GM21390 (cell line): ENCODE data around the gene TUBGCP6.

Source experiments
- ATAC-seq: cut with Tn5 transposase; IDR thresholded peaks from one replicate; pipeline ENCODE4 v1.9.1; 2021; ENCODE audit not compliant: unreplicated experiment

Gene TUBGCP6

GRCh38 chr22:50251477-50252081 lies 6.8 kb upstream of the TUBGCP6 start:
- ATAC-seq = no peak

GRCh38 chr22:50250555-50251476 lies 6.0 kb upstream of the TUBGCP6 start, which contains the start of gene HDAC10:
Gene HDAC10 (minus strand): TSS chr22:50251265. CDS start chr22:50251032, 233 bp downstream.
- ATAC-seq = peak; percentile 50

GRCh38 chr22:50250249-50250554 lies 5.4 kb upstream of the TUBGCP6 start:
- no peak for ATAC-seq

GRCh38 chr22:50249341-50250248 lies 4.8 kb upstream of the TUBGCP6 start:
- no peak for ATAC-seq

- no peak for ATAC-seq
These were observed 3.6 kb upstream of the TUBGCP6 start for GRCh38 chr22:50248196-50249081.

GRCh38 chr22:50247748-50248147 lies 2.9 kb upstream of the TUBGCP6 start:
- ATAC-seq = no peak

GRCh38 chr22:50246242-50247175 lies 1.7 kb upstream of the TUBGCP6 start:
- ATAC-seq = no peak

GRCh38 chr22:50245214-50246072 lies 620 bp upstream of the TUBGCP6 start:
- no peak for ATAC-seq

- no peak for ATAC-seq
These were observed 971 bp downstream of the TUBGCP6 start for GRCh38 chr22:50243685-50244419.

- no peak for ATAC-seq
These were observed 2.3 kb downstream of the TUBGCP6 start for GRCh38 chr22:50242406-50242949.

- ATAC-seq = no peak
These were observed 6.1 kb downstream of the TUBGCP6 start for GRCh38 chr22:50238755-50239154.

GRCh38 chr22:50236731-50237409 lies 8.0 kb downstream of the TUBGCP6 start:
- ATAC-seq = no peak

GRCh38 chr22:50233223-50233622 lies 11.6 kb downstream of the TUBGCP6 start:
- ATAC-seq = no peak

GRCh38 chr22:50232481-50233151 lies 12.2 kb downstream of the TUBGCP6 start:
- no peak for ATAC-seq

GRCh38 chr22:50229370-50229769 lies 15.5 kb downstream of the TUBGCP6 start:
- ATAC-seq = no peak

GRCh38 chr22:50228366-50228765 lies 16.5 kb downstream of the TUBGCP6 start:
- ATAC-seq = no peak
